Panc1 (cell line): ENCODE results near the gene DHRS13. TPM values are rescaled to one million over a fixed set of nuclear protein-coding genes. Genes with fewer than 3 reads are reported as not detected.

Experiments
- ATAC-seq: fragments of 200-7000 bp; cut with Tn5 transposase; 2 replicates; pipeline ENCODE4 v1.9.1; 2020; ENCODE audit warnings: mild to moderate bottlenecking, moderate library complexity
- BruUV-seq: library from RNA; stranded (reverse); fragments of 400-500 nt; replicated peaks from 2 replicates; lab custom pipeline; 2021; lab: Mats Ljungman, UMichigan
- CTCF ChIA-PET: fragments of 300-600 bp; sonication (Branson Sonifier 250); formaldehyde crosslinking; loops from one replicate; lab custom pipeline; 2022; ENCODE audit warnings: antibody characterized with exemption; lab: Charles Lee
- POLR2A ChIA-PET: fragments of 300-600 bp; sonication (Branson Sonifier 250); formaldehyde crosslinking; loops from one replicate; lab custom pipeline; 2022; ENCODE audit warnings: antibody characterized with exemption; lab: Charles Lee
- DNase-seq: peaks from one replicate; pipeline ENCODE4 v3.0.0-alpha.2; 2010; ENCODE audit warnings: low read depth, low spot score
- H3K27ac ChIP-seq: 2 replicates; pipeline ENCODE4 v1.5.1; 2011; ENCODE audit warnings: mild to moderate bottlenecking, low read length, inconsistent platforms
- H3K27me3 ChIP-seq: fragments of 200-500 bp; sonication (Bioruptor generic); 2 replicates; pipeline ENCODE4 v1.6.0; 2014; ENCODE audit warnings: low read length, inconsistent platforms; ENCODE audit not compliant: control insufficient read depth, insufficient read depth
- H3K36me3 ChIP-seq: fragments of 200-500 bp; sonication (Bioruptor generic); 2 replicates; pipeline ENCODE4 v1.5.1; 2014; ENCODE audit warnings: inconsistent platforms, mild to moderate bottlenecking, low read length, moderate library complexity; ENCODE audit not compliant: control insufficient read depth, insufficient read depth
- H3K4me1 ChIP-seq: 2 replicates; pipeline ENCODE4 v1.5.1; 2011; ENCODE audit warnings: inconsistent platforms, mild to moderate bottlenecking, low read length, moderate library complexity; ENCODE audit not compliant: control insufficient read depth, insufficient read depth
- H3K4me3 ChIP-seq, 2 experiments: 2 replicates each; pipeline ENCODE4 v1.5.1; 2011 to 2012; ENCODE audit warnings: low read depth in 2 of 2, low read length in 2 of 2, mild to moderate bottlenecking in 2 of 2, inconsistent platforms in 1 of 2, moderate library complexity in 1 of 2
- H3K9me3 ChIP-seq: fragments of 200-500 bp; sonication (Bioruptor generic); 2 replicates; pipeline ENCODE4 v1.5.1; 2014; ENCODE audit warnings: low read depth, mild to moderate bottlenecking, inconsistent platforms, low read length, moderate library complexity; ENCODE audit not compliant: control insufficient read depth, insufficient read depth
- POLR2AphosphoS5 ChIP-seq: IDR thresholded peaks from 2 replicates; pipeline ENCODE4 v1.6.1; 2012; ENCODE audit warnings: mild to moderate bottlenecking, low read depth, low read length, moderate library complexity
- SIN3A ChIP-seq: IDR thresholded peaks from 2 replicates; pipeline ENCODE4 v1.6.1; 2012; ENCODE audit warnings: low read depth, mild to moderate bottlenecking, low read length, moderate library complexity, borderline replicate concordance; ENCODE audit not compliant: insufficient read depth
- TCF7L2 ChIP-seq: IDR thresholded peaks from 2 replicates; pipeline ENCODE4 v1.6.1; 2011; ENCODE audit warnings: mild to moderate bottlenecking, low read depth, low read length, inconsistent platforms
- in situ Hi-C: cut with HindIII; loops from 2 replicates; pipeline ENCODE4 v1.10.0; 2016; ENCODE audit warnings: low sequenced_read_pairs, low pct_unique_long_range_greater_than_20kb
- intact Hi-C: fragments of 100-400 bp; cut with micrococcal nuclease; formaldehyde crosslinking; loops from one replicate; pipeline ENCODE4 v1.10.0; 2022; ENCODE audit not compliant: unreplicated experiment
- total RNA-seq: library from RNA; stranded (reverse); gene quantifications from one replicate; pipeline ENCODE4 v1.2.1, GENCODE V29; 2021; ENCODE audit not compliant: unreplicated experiment
- TF ChIP-seq, protein P1 (sequence below), 2 experiments: IDR thresholded peaks; 2 replicates each; pipeline ENCODE4 v1.6.1; 2011 to 2012; ENCODE audit warnings: low read depth in 2 of 2, control low read depth in 1 of 2, low read length in 1 of 2, mild to moderate bottlenecking in 1 of 2, moderate library complexity in 1 of 2; ENCODE audit not compliant: insufficient read depth in 1 of 2
- TF ChIP-seq, protein P2 (sequence below): fragments of 450-650 bp; IDR thresholded peaks from 2 replicates; pipeline ENCODE4 v1.5.1; 2017; ENCODE audit warnings: mild to moderate bottlenecking

Gene DHRS13
- total RNA-seq, 1 experiment from 2014 or later = 5.2 TPM

DNA sequence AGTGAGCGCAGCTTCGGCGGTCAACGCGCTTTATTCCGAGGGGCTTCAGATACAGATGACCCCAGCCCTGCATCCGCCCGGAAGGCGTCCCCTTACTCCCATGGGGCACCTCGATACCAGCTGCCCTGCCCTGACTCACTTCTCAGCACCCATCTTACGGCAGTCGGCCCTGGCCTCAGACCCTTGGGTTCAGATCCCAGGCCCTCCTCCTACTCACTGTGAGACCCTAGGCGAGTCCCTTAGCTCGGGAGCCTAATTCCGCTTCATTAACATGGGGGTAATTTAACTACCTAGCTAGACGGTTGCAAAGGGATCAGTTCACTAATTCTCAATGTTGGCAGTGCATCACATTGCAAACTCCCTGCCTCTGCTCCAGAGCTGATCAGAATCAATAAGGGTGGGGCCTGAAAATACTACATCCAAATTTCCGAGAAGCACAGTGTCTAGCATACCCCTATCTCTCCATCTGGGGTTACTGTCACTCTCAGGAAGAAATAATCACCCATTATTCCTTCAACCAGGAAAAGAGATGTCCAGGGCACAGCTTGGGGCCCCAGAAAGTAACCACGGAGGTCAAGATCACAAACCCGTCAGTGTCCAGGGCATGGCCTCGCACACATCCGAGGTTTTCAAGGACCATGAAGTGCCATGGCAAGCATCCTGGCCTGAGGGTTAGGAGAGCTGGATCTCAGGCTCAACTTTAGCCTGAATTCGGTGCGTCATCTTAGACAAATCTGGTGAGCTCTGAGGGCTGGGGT lies 4.9 kb downstream of the DHRS13 start:
- H3K4me1 ChIP-seq = peaks cover 18% of the 10 kb centered on the region
- H3K4me3 ChIP-seq = peak overlapping the region; percentile 77 to 89
- no peaks in the 10 kb centered on the region; the same call in 1 of the 2 replicates for H3K36me3 ChIP-seq
- peak; percentile 41 for ATAC-seq
- ChIA-PET CTCF (interaction anchor here (1.0 kb wide), 1 partner anchor 134 kb away, joined by 3 read pairs; no protein-coding TSS in a partner anchor), POLR2A (interaction anchor here (0.6 kb wide), 1 partner anchor 26 kb away, joined by 4 read pairs; no protein-coding TSS in a partner anchor)
- H3K27me3 ChIP-seq = no peaks in the 10 kb centered on the region
- no TSS peak for BruUV-seq
- DNase-seq = no peak
- peak overlapping the region; percentile 83 for H3K27ac ChIP-seq
- in situ Hi-C loops (no loop called here), intact Hi-C loops (no loop called here)
- TF ChIP-seq, protein P1, sequence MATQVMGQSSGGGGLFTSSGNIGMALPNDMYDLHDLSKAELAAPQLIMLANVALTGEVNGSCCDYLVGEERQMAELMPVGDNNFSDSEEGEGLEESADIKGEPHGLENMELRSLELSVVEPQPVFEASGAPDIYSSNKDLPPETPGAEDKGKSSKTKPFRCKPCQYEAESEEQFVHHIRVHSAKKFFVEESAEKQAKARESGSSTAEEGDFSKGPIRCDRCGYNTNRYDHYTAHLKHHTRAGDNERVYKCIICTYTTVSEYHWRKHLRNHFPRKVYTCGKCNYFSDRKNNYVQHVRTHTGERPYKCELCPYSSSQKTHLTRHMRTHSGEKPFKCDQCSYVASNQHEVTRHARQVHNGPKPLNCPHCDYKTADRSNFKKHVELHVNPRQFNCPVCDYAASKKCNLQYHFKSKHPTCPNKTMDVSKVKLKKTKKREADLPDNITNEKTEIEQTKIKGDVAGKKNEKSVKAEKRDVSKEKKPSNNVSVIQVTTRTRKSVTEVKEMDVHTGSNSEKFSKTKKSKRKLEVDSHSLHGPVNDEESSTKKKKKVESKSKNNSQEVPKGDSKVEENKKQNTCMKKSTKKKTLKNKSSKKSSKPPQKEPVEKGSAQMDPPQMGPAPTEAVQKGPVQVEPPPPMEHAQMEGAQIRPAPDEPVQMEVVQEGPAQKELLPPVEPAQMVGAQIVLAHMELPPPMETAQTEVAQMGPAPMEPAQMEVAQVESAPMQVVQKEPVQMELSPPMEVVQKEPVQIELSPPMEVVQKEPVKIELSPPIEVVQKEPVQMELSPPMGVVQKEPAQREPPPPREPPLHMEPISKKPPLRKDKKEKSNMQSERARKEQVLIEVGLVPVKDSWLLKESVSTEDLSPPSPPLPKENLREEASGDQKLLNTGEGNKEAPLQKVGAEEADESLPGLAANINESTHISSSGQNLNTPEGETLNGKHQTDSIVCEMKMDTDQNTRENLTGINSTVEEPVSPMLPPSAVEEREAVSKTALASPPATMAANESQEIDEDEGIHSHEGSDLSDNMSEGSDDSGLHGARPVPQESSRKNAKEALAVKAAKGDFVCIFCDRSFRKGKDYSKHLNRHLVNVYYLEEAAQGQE (IDR thresholded peaks at IDR 0.05; ENCODE audit: insufficient read depth in 1 of 2, low read depth in 2 of 2, low read length in 1 of 2) = no peak
- TF ChIP-seq, protein P2, sequence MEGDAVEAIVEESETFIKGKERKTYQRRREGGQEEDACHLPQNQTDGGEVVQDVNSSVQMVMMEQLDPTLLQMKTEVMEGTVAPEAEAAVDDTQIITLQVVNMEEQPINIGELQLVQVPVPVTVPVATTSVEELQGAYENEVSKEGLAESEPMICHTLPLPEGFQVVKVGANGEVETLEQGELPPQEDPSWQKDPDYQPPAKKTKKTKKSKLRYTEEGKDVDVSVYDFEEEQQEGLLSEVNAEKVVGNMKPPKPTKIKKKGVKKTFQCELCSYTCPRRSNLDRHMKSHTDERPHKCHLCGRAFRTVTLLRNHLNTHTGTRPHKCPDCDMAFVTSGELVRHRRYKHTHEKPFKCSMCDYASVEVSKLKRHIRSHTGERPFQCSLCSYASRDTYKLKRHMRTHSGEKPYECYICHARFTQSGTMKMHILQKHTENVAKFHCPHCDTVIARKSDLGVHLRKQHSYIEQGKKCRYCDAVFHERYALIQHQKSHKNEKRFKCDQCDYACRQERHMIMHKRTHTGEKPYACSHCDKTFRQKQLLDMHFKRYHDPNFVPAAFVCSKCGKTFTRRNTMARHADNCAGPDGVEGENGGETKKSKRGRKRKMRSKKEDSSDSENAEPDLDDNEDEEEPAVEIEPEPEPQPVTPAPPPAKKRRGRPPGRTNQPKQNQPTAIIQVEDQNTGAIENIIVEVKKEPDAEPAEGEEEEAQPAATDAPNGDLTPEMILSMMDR = 0 out of 2 replicates have a peak, but pooled peaks have one; percentile 0
- TF ChIP-seq SIN3A = no peak
- no peaks in the 10 kb centered on the region for H3K9me3 ChIP-seq

DNA sequence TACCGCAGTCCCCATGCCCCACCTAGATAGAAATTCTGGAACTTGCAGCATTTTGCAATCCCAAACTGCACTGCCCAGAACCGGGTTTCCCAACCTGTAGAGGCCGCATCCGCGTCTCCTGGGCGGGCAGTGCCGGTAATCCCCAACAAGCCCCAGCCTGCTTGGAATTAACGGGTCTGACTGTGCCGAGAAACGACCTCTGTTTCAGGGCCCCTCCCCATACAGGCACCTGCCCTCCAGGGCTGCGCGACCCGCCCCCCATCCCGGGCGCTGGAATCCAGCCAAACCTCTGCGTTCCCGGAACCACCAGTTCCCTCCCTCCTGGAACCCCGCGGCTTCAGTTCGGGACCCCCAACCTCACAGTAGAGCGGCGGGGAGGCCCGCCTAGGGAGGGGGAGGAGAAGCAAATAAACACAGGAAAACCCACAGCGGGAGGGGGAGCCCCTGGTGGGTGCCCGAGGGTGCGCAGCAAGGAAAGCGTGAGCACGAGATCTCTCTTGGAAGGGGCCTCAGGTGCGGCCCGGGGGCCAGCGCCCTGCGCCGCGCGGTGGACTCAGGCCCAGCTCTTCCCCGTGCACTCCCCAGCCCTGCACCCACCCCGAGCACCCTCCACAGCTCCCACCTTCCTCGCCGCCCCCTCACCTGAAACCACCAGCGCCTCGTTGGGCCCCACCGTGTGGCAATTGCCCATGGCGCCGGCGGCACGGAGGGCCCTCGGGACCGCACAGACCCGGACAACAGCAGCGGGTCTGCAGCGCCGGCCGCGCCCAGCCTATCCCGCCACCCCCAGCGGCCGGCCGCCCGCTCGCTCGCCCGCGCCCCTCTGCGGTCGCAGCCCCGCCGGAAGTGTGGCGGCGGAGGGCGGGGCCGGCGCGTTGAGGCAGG lies 5.8 kb downstream of the DHRS13 start, which contains the start of gene FLOT2:
Gene FLOT2 (minus strand): TSS at position 850 of the 885 bp plus-strand sequence. CDS start 159 bp downstream, at position 691.
- POLR2A ChIA-PET = interaction anchor here (0.6 kb wide), 1 partner anchor 26 kb away, joined by 4 read pairs; no protein-coding TSS in a partner anchor
- intact Hi-C loops (no loop called here), in situ Hi-C loops (no loop called here)
- Histone ChIP-seq H3K4me1 (peaks cover 18% of the 10 kb centered on the region), H3K27me3 (no peaks in the 10 kb centered on the region), H3K9me3 (no peaks in the 10 kb centered on the region), H3K27ac (peak within 1 kb of the TSS; percentile 83), H3K36me3 (no peaks in the 10 kb centered on the region; the same call in 1 of the 2 replicates), H3K4me3 (peak within 1 kb of the TSS; percentile 77 to 89)
- no TSS peak for BruUV-seq
- TF ChIP-seq SIN3A (0 out of 2 replicates have a peak, but pooled peaks have one; percentile 67), POLR2AphosphoS5 (peak; percentile 63; the same call in 1 of the 2 replicates), TCF7L2 (no peak)
- TF ChIP-seq, protein P1 (IDR thresholded peaks at IDR 0.05; ENCODE audit: insufficient read depth in 1 of 2, low read depth in 2 of 2, low read length in 1 of 2) = no peak
- TF ChIP-seq, protein P2 = peak; percentile 54; the same call in 1 of the 2 replicates
- peak; percentile 83 for ATAC-seq
- no peak for DNase-seq
- CTCF ChIA-PET = interaction anchor here (0.7 to 1.0 kb wide), 2 partner anchors 55 to 134 kb away, joined by 3 to 5 read pairs; partner anchors contain the start of gene FAM222B
